Measurements from ENCODE around the gene MTERF2.
A peak's percentile ranks its signal among the peaks of the same experiment; 100 is the strongest.

Gene MTERF2

GRCh38 chr12:106986135-106986534 is 811 bp downstream of the MTERF2 start:
- no peak for DNase-seq

- DNase-seq = no peak
These were observed 1.5 kb downstream of the MTERF2 start for GRCh38 chr12:106985479-106985878.

GRCh38 chr12:106984588-106985137 is 2.3 kb downstream of the MTERF2 start:
- DNase-seq = no peak

- DNase-seq = no peak
These were observed 4.7 kb downstream of the MTERF2 start for GRCh38 chr12:106982229-106982628.

GRCh38 chr12:106981788-106982187 is 5.2 kb downstream of the MTERF2 start:
- DNase-seq = peak; percentile 49

- DNase-seq = no peak
These were observed 6.0 kb downstream of the MTERF2 start for GRCh38 chr12:106980944-106981343.

GRCh38 chr12:106978035-106978800 is 8.7 kb downstream of the MTERF2 start:
- DNase-seq = peak; percentile 50

- DNase-seq = no peak
These were observed 10.3 kb downstream of the MTERF2 start for GRCh38 chr12:106976668-106977067.

GRCh38 chr12:106975993-106976658 is 10.8 kb downstream of the MTERF2 start:
- peak; percentile 48 for DNase-seq

- no peak for DNase-seq
These were observed 11.8 kb downstream of the MTERF2 start for GRCh38 chr12:106975098-106975497.

- DNase-seq = no peak
These were observed 12.4 kb downstream of the MTERF2 start for GRCh38 chr12:106974511-106974910.

GRCh38 chr12:106973545-106973944 is 13.4 kb downstream of the MTERF2 start:
- DNase-seq = no peak

- no peak for DNase-seq
These were observed 15.9 kb downstream of the MTERF2 start for GRCh38 chr12:106971065-106971464.

GRCh38 chr12:106964526-106964925 is 22.4 kb downstream of the MTERF2 start:
- peak; percentile 64 for DNase-seq

- peak; percentile 62 for DNase-seq
These were observed 24.7 kb downstream of the MTERF2 start for GRCh38 chr12:106962286-106962685.

GRCh38 chr12:106960443-106960842 is 26.5 kb downstream of the MTERF2 start:
- DNase-seq = no peak

- DNase-seq = no peak
These were observed 29.4 kb downstream of the MTERF2 start for GRCh38 chr12:106957583-106957982.

GRCh38 chr12:106956048-106956578 is 30.8 kb downstream of the MTERF2 start:
- peak; percentile 64 for DNase-seq

GRCh38 chr12:106955377-106956047 is 31.4 kb downstream of the MTERF2 start, which contains the start of gene TMEM263:
TSS of gene TMEM263 (plus strand) at chr12:106955907. CDS start at chr12:106967117, 11,210 bp downstream.
- peak; percentile 97 for DNase-seq

GRCh38 chr12:106954462-106955376 is 32.2 kb downstream of the MTERF2 start:
- no peak for DNase-seq

GRCh38 chr12:106953352-106954250 is 33.3 kb downstream of the MTERF2 start:
- DNase-seq = no peak

Data from fibroblast of upper back skin (primary cell).